Fibroblast of lung (primary cell): ENCODE results near the gene GNG3. TPM values are rescaled to one million over a fixed set of nuclear protein-coding genes. Genes with fewer than 3 reads are reported as not detected.

Source experiments
- DNase-seq, 2 donors: peaks; one replicate each; pipeline versions ENCODE4 v3.0.0 to v3.0.0-alpha.2; 2010; ENCODE audit warnings: low read depth in 2 of 2
- H2AFZ ChIP-seq: 2 replicates; pipeline ENCODE4 v1.5.1; 2012; ENCODE audit warnings: low read length, control low read depth, inconsistent platforms
- H3K27ac ChIP-seq: 2 replicates; pipeline ENCODE4 v1.5.1; 2011; ENCODE audit warnings: low read length, control low read depth; ENCODE audit not compliant: insufficient read depth
- H3K27me3 ChIP-seq: 2 replicates; pipeline ENCODE4 v1.5.1; 2011; ENCODE audit warnings: mild to moderate bottlenecking, low read length; ENCODE audit not compliant: control insufficient read depth, insufficient read depth
- H3K36me3 ChIP-seq: 2 replicates; pipeline ENCODE4 v1.5.1; 2011; ENCODE audit warnings: low read length; ENCODE audit not compliant: control insufficient read depth, insufficient read depth
- H3K4me1 ChIP-seq: 2 replicates; pipeline ENCODE4 v1.5.1; 2011; ENCODE audit warnings: low read length; ENCODE audit not compliant: control insufficient read depth, insufficient read depth; ENCODE audit errors: extremely low read depth
- H3K4me2 ChIP-seq: 2 replicates; pipeline ENCODE4 v1.5.1; 2011; ENCODE audit warnings: low read length, control low read depth; ENCODE audit not compliant: insufficient read depth; ENCODE audit errors: extremely low read depth
- H3K4me3 ChIP-seq, 4 experiments: fragments of 200-600 bp in 1 of 4; sonication (generic) in 1 of 4; replicated peaks in 1 of 4; 2 replicates each; pipeline ENCODE4 v1.5.1; 2011 to 2016; ENCODE audit warnings: low read length in 4 of 4, low read depth in 3 of 4, mild to moderate bottlenecking in 3 of 4, control low read depth in 2 of 4, inconsistent platforms in 1 of 4, mixed read lengths in 1 of 4; ENCODE audit not compliant: insufficient read depth in 1 of 4; ENCODE audit errors: control extremely low read depth in 1 of 4
- H3K79me2 ChIP-seq: 2 replicates; pipeline ENCODE4 v1.5.1; 2012; ENCODE audit warnings: mild to moderate bottlenecking, low read length, inconsistent platforms; ENCODE audit not compliant: control insufficient read depth, insufficient read depth
- H3K9ac ChIP-seq: 2 replicates; pipeline ENCODE4 v1.5.1; 2011; ENCODE audit warnings: mild to moderate bottlenecking, low read length, control low read depth; ENCODE audit not compliant: insufficient read depth
- H3K9me3 ChIP-seq: 2 replicates; pipeline ENCODE4 v1.5.1; 2012; ENCODE audit warnings: low read depth, low read length; ENCODE audit not compliant: control insufficient read depth, insufficient read depth
- H4K20me1 ChIP-seq: 2 replicates; pipeline ENCODE4 v1.5.1; 2011; ENCODE audit warnings: low read length; ENCODE audit not compliant: control insufficient read depth, insufficient read depth; ENCODE audit errors: extremely low read depth
- CTCF ChIP-seq, 2 donors: IDR thresholded peaks in 1 of 2; conservative IDR thresholded peaks in 1 of 2; 1 replicate in 1 of 2; 2 replicates in 1 of 2; pipeline ENCODE4 v1.5.1; 2011 to 2012; ENCODE audit warnings: low read length in 2 of 2, control low read depth in 1 of 2, inconsistent platforms in 1 of 2, low read depth in 1 of 2, mild to moderate bottlenecking in 1 of 2
- EZH2 ChIP-seq: IDR thresholded peaks from 2 replicates; pipeline ENCODE4 v1.5.1; 2012; ENCODE audit warnings: low read length, control low read depth, mild to moderate bottlenecking; ENCODE audit errors: missing control alignments
- polyA plus RNA-seq, 2 donors: library from polyadenylated mRNA; depleted of rRNA in 1 of 2; stranded (reverse) in 1 of 2; unstranded in 1 of 2; fragments of >200 nt; gene quantifications; 2 replicates each; pipeline ENCODE4 v1.2.1, GENCODE V29; 2011 to 2012; ENCODE audit warnings: missing spikeins in 1 of 2
- total RNA-seq: library from RNA; depleted of rRNA; stranded (reverse); fragments of >200 nt; gene quantifications from 2 replicates; pipeline ENCODE4 v1.2.1, GENCODE V29; 2014

The GNG3 gene
- total and polyA plus RNA-seq, 2 donors (not counting 1 experiment from before 2014, with no cell fraction given) = not detected

GRCh38 chr11:62665599-62666258 lies 41.7 kb upstream of the GNG3 start:
- Histone ChIP-seq H3K4me2 (peak overlapping the region; percentile 99), H3K4me1 (peaks cover 10% of the 10 kb centered on the region), H3K9me3 (no peaks in the 10 kb centered on the region), H3K79me2 (peaks cover 29% of the 10 kb centered on the region), H3K27ac (peak overlapping the region; percentile 45), H3K9ac (peak overlapping the region; percentile 69), H3K27me3 (no peaks in the 10 kb centered on the region), H3K36me3 (peaks cover 15% of the 10 kb centered on the region), H3K4me3 (peak overlapping the region; percentile 43 to 95 (median 80)), H2AFZ (no peak overlapping the region), H4K20me1 (no peaks in the 10 kb centered on the region)
- DNase-seq = peak; percentile 66 to 70
- TF ChIP-seq CTCF (conservative IDR thresholded peaks at IDR 0.05 in 1 of 2, IDR thresholded peaks at IDR 0.05 in 1 of 2; ENCODE audit: low read depth in 1 of 2, low read length in 2 of 2) (no peak), EZH2 (no peak)

GRCh38 chr11:62666259-62666926 lies 41.1 kb upstream of the GNG3 start:
- H3K36me3 ChIP-seq = peaks cover 15% of the 10 kb centered on the region
- H2AFZ ChIP-seq = no peak overlapping the region
- TF ChIP-seq CTCF (conservative IDR thresholded peaks at IDR 0.05 in 1 of 2, IDR thresholded peaks at IDR 0.05 in 1 of 2; ENCODE audit: low read depth in 1 of 2, low read length in 2 of 2) (no peak), EZH2 (no peak)
- H3K79me2 ChIP-seq = peaks cover 33% of the 10 kb centered on the region
- DNase-seq = no peak
- peak overlapping the region; percentile 43 to 95 (median 80) for H3K4me3 ChIP-seq
- H3K4me1 ChIP-seq = peaks cover 10% of the 10 kb centered on the region
- peak overlapping the region; percentile 45 for H3K27ac ChIP-seq
- H3K27me3 ChIP-seq = no peaks in the 10 kb centered on the region
- peak overlapping the region; percentile 99 for H3K4me2 ChIP-seq
- H3K9ac ChIP-seq = peak overlapping the region; percentile 69
- H3K9me3 ChIP-seq = no peaks in the 10 kb centered on the region
- H4K20me1 ChIP-seq = no peaks in the 10 kb centered on the region

- Histone ChIP-seq H3K27me3 (no peaks in the 10 kb centered on the region), H3K4me2 (no peak overlapping the region), H3K4me1 (peaks cover 10% of the 10 kb centered on the region), H3K9ac (no peak overlapping the region), H3K4me3 (peak overlapping the region in 1 of 4 experiments; percentile 71), H3K79me2 (peaks cover 33% of the 10 kb centered on the region), H3K36me3 (peaks cover 15% of the 10 kb centered on the region), H4K20me1 (no peaks in the 10 kb centered on the region), H3K9me3 (no peaks in the 10 kb centered on the region), H2AFZ (no peak overlapping the region), H3K27ac (no peak overlapping the region)
- no peak for DNase-seq
- TF ChIP-seq CTCF (conservative IDR thresholded peaks at IDR 0.05 in 1 of 2, IDR thresholded peaks at IDR 0.05 in 1 of 2; ENCODE audit: low read depth in 1 of 2, low read length in 2 of 2) = no peak
- TF ChIP-seq EZH2 = no peak
Measured at GRCh38 chr11:62667460-62667859, 40.0 kb upstream of the GNG3 start.
